GM12873 (cell line): Measurements from ENCODE around the gene ARID2.

Experiments used
- TF ChIP-seq, protein P1 (sequence below): IDR thresholded peaks from 2 replicates; pipeline ENCODE4 v1.5.1; 2012; ENCODE audit warnings: low read depth, mild to moderate bottlenecking, moderate library complexity, low read length, control low read depth; ENCODE audit not compliant: insufficient read depth; ENCODE audit errors: missing control alignments

ARID2 gene

GRCh38 chr12:45850302-45850701 lies 120.8 kb downstream of the ARID2 start:
- TF ChIP-seq, protein P1, sequence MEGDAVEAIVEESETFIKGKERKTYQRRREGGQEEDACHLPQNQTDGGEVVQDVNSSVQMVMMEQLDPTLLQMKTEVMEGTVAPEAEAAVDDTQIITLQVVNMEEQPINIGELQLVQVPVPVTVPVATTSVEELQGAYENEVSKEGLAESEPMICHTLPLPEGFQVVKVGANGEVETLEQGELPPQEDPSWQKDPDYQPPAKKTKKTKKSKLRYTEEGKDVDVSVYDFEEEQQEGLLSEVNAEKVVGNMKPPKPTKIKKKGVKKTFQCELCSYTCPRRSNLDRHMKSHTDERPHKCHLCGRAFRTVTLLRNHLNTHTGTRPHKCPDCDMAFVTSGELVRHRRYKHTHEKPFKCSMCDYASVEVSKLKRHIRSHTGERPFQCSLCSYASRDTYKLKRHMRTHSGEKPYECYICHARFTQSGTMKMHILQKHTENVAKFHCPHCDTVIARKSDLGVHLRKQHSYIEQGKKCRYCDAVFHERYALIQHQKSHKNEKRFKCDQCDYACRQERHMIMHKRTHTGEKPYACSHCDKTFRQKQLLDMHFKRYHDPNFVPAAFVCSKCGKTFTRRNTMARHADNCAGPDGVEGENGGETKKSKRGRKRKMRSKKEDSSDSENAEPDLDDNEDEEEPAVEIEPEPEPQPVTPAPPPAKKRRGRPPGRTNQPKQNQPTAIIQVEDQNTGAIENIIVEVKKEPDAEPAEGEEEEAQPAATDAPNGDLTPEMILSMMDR = no peak

GRCh38 chr12:45852508-45852907 lies 123.0 kb downstream of the ARID2 start:
- TF ChIP-seq, protein P1 = no peak

GRCh38 chr12:45853550-45853949 lies 124.0 kb downstream of the ARID2 start:
- TF ChIP-seq, protein P1 = no peak

DNA sequence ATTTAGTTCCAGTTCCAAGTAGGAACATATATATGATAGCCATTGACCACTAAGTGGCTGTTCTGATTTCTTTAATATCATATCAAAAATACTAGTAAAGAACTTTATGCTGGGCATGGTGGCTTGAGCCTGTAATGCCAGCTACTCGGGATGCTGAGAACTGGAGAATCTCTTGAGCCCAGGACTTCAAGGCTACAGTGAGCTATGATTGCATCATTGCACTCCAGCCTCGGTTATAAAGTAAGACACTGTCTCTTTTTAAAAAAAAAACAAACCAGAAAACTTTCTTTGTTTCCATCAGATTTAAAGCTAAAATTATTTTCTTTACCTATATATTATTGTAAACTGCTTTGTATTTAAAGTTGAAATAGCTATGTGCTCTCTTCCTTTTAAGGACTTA lies 133.8 kb downstream of the ARID2 start:
- TF ChIP-seq, protein P1 = no peak

DNA sequence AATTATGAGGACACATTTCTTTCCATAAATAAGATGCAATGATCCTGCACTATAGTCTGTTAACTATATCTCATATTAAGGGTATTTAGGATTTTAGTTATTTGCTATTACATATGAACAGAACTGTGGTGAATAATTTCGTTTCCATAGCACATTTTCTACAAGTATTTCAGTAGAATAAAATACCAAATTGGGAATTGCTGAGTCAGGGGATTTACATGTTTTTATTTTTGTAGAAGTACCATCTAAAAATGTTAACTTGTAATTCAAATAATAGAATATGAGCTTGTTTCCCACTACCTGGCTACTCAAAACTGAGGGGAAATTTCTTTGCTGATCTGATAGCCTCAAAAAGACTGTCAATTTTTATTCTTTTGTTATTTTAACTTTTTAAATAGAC lies 136.8 kb downstream of the ARID2 start:
- TF ChIP-seq, protein P1 = no peak

GRCh38 chr12:45872446-45872845 lies 142.9 kb downstream of the ARID2 start:
- TF ChIP-seq, protein P1 = no peak

- TF ChIP-seq, protein P1 = no peak
Measured at GRCh38 chr12:45877069-45877468, 147.6 kb downstream of the ARID2 start.
